CD14-positive monocyte (primary cell): ENCODE data around the gene UBXN1. TPM values are rescaled to one million over a fixed set of nuclear protein-coding genes. Genes with fewer than 3 reads are reported as not detected.
A peak's percentile ranks its signal among the peaks of the same experiment; 100 is the strongest.

ENCODE experiments used
- DNase-seq, 3 donors: peaks; one replicate each; pipeline ENCODE4 v3.0.0-alpha.2; 2011 to 2022
- H2AFZ ChIP-seq: 2 replicates; pipeline ENCODE4 v1.6.0; 2012; ENCODE audit warnings: mild to moderate bottlenecking, low read depth, low read length, inconsistent platforms; ENCODE audit not compliant: insufficient read depth, poor library complexity, severe bottlenecking
- H3K27ac ChIP-seq, 2 donors: 1 replicate in 1 of 2; 2 replicates in 1 of 2; pipeline ENCODE4 v1.5.1; 2012 to 2013; ENCODE audit warnings: low read length in 2 of 2, control low read depth in 1 of 2, inconsistent platforms in 1 of 2, low read depth in 1 of 2, mild to moderate bottlenecking in 1 of 2
- H3K27me3 ChIP-seq, 2 donors: one replicate each; pipeline versions ENCODE4 v1.6.0 to v1.6.1; 2011 to 2013; ENCODE audit warnings: low read length in 2 of 2; ENCODE audit not compliant: control insufficient read depth in 2 of 2, insufficient read depth in 2 of 2
- H3K36me3 ChIP-seq, 2 donors: replicated peaks in 1 of 2; 1 replicate in 1 of 2; 2 replicates in 1 of 2; pipeline versions ENCODE4 v1.5.1 to v1.6.1; 2012 to 2013; ENCODE audit warnings: low read length in 2 of 2, control low read depth in 1 of 2, inconsistent platforms in 1 of 2, mild to moderate bottlenecking in 1 of 2; ENCODE audit not compliant: insufficient read depth in 2 of 2, control insufficient read depth in 1 of 2
- H3K4me1 ChIP-seq, 2 donors: 1 replicate in 1 of 2; 2 replicates in 1 of 2; pipeline versions ENCODE4 v1.5.1 to v1.6.1; 2012 to 2013; ENCODE audit warnings: low read length in 2 of 2, control low read depth in 1 of 2, inconsistent platforms in 1 of 2, mild to moderate bottlenecking in 1 of 2, moderate library complexity in 1 of 2; ENCODE audit not compliant: insufficient read depth in 2 of 2, control insufficient read depth in 1 of 2
- H3K4me2 ChIP-seq: replicated peaks from 2 replicates; pipeline ENCODE3; 2012; ENCODE audit warnings: low read length, moderate library complexity, mild to moderate bottlenecking; ENCODE audit not compliant: poor library complexity, severe bottlenecking; ENCODE audit errors: extremely low read depth
- H3K4me3 ChIP-seq, 3 experiments: fragments of 200-600 bp in 1 of 3; sonication (generic) in 1 of 3; replicated peaks in 1 of 3; 1 replicate in 2 of 3; 2 replicates in 1 of 3; pipeline ENCODE4 v1.5.1; 2011 to 2013; ENCODE audit warnings: low read length in 3 of 3, mild to moderate bottlenecking in 3 of 3, control low read depth in 2 of 3, low read depth in 2 of 3, inconsistent platforms in 1 of 3, moderate library complexity in 1 of 3
- H3K79me2 ChIP-seq: 2 replicates; pipeline ENCODE4 v1.6.0; 2012; ENCODE audit warnings: mild to moderate bottlenecking, control low read depth, inconsistent platforms, low read length, moderate library complexity; ENCODE audit not compliant: insufficient read depth
- H3K9ac ChIP-seq: 2 replicates; pipeline ENCODE4 v1.6.0; 2017; ENCODE audit warnings: low read length, mild to moderate bottlenecking; ENCODE audit not compliant: insufficient read depth, poor library complexity, severe bottlenecking
- H3K9me3 ChIP-seq, 2 donors: replicated peaks in 1 of 2; 1 replicate in 1 of 2; 2 replicates in 1 of 2; pipeline versions ENCODE4 v1.5.1 to v1.6.1; 2012 to 2013; ENCODE audit warnings: low read length in 2 of 2, control low read depth in 1 of 2; ENCODE audit not compliant: control insufficient read depth in 1 of 2, insufficient read depth in 1 of 2
- H4K20me1 ChIP-seq: 2 replicates; pipeline ENCODE4 v1.6.0; 2012; ENCODE audit warnings: mild to moderate bottlenecking, low read length, control low read depth, moderate library complexity; ENCODE audit not compliant: insufficient read depth
- H3K27ac Mint-ChIP-seq, 7 donors: one replicate each; pipeline ENCODE4 v1.8.0; 2020; ENCODE audit warnings: mild to moderate bottlenecking in 7 of 7, mixed read lengths in 7 of 7, moderate library complexity in 6 of 7, inconsistent platforms in 2 of 7
- H3K27me3 Mint-ChIP-seq, 3 donors: one replicate each; pipeline ENCODE4 v1.8.0; 2021 to 2022; ENCODE audit warnings: low read depth in 3 of 3, mild to moderate bottlenecking in 3 of 3, mixed read lengths in 3 of 3, moderate library complexity in 3 of 3, inconsistent platforms in 1 of 3
- H3K36me3 Mint-ChIP-seq, 2 donors: one replicate each; pipeline ENCODE4 v1.8.0; 2020; ENCODE audit warnings: mixed read lengths in 2 of 2, inconsistent platforms in 1 of 2, mild to moderate bottlenecking in 1 of 2
- H3K4me1 Mint-ChIP-seq: one replicate; pipeline ENCODE4 v1.8.0; 2020; ENCODE audit warnings: mild to moderate bottlenecking, mixed read lengths
- H3K4me3 Mint-ChIP-seq, 2 donors: one replicate each; pipeline ENCODE4 v1.8.0; 2020; ENCODE audit warnings: mild to moderate bottlenecking in 2 of 2, mixed read lengths in 2 of 2, moderate library complexity in 1 of 2
- H3K9me3 Mint-ChIP-seq, 7 donors: one replicate each; pipeline ENCODE4 v1.8.0; 2020 to 2022; ENCODE audit warnings: mixed read lengths in 7 of 7, mild to moderate bottlenecking in 6 of 7, moderate library complexity in 6 of 7, inconsistent platforms in 2 of 7
- WGBS: methylation state at CpG from one replicate; pipeline ENCODE4 v1.1.5; 2013; ENCODE audit warnings: missing lambda C conversion rate; ENCODE audit not compliant: insufficient coverage; 5-methylcytosine and 5-hydroxymethylcytosine counted together
- intact Hi-C, 2 donors: fragments of 100-400 bp; cut with micrococcal nuclease; formaldehyde crosslinking; loops; one replicate each; pipeline versions ENCODE4 v1.15.0 to v1.15.1; 2023
- polyA plus RNA-seq, 3 donors: library from polyadenylated mRNA; depleted of rRNA in 1 of 3; unstranded in 2 of 3; stranded (reverse) in 1 of 3; fragments of 300-500 nt in 2 of 3; fragments of >200 nt in 1 of 3; fragmentation: Illumina TruSeq in 2 of 3; gene quantifications; 1 replicate in 2 of 3; 2 replicates in 1 of 3; pipeline ENCODE4 v1.2.3, GENCODE V29; 2012 to 2021
- TF ChIP-seq, protein P1 (sequence below): fragments of 200-600 bp; IDR thresholded peaks from one replicate; pipeline ENCODE4 v1.8.0; 2022; ENCODE audit warnings: antibody characterized with exemption, mild to moderate bottlenecking

UBXN1 gene
- polyA plus RNA-seq, 3 donors = 93.9 to 147 (median 106) TPM

DNA sequence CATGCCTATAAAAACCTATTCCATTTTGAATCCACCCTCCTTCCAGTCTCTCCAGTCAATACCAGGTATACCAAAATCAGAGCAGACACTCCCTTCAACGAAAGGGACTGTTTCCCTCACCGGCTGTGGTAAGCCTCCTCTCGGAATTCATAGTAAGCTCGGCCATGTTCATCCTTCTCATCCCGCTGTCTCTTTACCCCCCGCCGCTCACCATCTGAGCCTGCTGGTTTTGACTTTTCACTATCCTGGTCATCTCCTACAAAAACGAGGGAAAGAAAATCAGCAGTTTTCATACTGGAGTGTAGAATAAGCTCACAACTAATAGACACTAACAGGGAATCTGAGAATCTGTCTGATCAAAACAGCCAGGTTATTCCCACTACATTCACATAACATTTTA lies 45.3 kb upstream of the UBXN1 start:
- 89% methylated on average over 5 of the region's 8 CpGs for WGBS
- peaks cover 73% of the 10 kb centered on the region for H4K20me1 ChIP-seq
- peaks cover 51 to 57% of the 10 kb centered on the region in 2 donors for H3K36me3 ChIP-seq
- intact Hi-C loops = no loop called here
- Mint-ChIP-seq H3K4me1 (peaks cover 31% of the 10 kb centered on the region), H3K36me3 (peaks cover 48 to 58% of the 10 kb centered on the region in 2 donors), H3K9me3 (peaks cover 0 to 3% (median 0%) of the 10 kb centered on the region in 7 donors), H3K27ac (peak overlapping the region in 3 of 7 donors; percentile 4 to 87 (median 19)), H3K27me3 (no peaks in the 10 kb centered on the region), H3K4me3 (no peak overlapping the region)
- H3K4me2 ChIP-seq = no peak overlapping the region
- H3K4me3 ChIP-seq = no peak overlapping the region
- peaks cover 25 to 36% of the 10 kb centered on the region in 2 donors for H3K4me1 ChIP-seq
- no peak overlapping the region for H2AFZ ChIP-seq
- H3K9me3 ChIP-seq = no peaks in the 10 kb centered on the region
- H3K9ac ChIP-seq = no peak overlapping the region
- TF ChIP-seq, protein P1, sequence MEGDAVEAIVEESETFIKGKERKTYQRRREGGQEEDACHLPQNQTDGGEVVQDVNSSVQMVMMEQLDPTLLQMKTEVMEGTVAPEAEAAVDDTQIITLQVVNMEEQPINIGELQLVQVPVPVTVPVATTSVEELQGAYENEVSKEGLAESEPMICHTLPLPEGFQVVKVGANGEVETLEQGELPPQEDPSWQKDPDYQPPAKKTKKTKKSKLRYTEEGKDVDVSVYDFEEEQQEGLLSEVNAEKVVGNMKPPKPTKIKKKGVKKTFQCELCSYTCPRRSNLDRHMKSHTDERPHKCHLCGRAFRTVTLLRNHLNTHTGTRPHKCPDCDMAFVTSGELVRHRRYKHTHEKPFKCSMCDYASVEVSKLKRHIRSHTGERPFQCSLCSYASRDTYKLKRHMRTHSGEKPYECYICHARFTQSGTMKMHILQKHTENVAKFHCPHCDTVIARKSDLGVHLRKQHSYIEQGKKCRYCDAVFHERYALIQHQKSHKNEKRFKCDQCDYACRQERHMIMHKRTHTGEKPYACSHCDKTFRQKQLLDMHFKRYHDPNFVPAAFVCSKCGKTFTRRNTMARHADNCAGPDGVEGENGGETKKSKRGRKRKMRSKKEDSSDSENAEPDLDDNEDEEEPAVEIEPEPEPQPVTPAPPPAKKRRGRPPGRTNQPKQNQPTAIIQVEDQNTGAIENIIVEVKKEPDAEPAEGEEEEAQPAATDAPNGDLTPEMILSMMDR = no peak
- H3K79me2 ChIP-seq = peaks cover 80% of the 10 kb centered on the region
- H3K27ac ChIP-seq = peak overlapping the region in 1 of 2 donors; percentile 6
- no peaks in the 10 kb centered on the region for H3K27me3 ChIP-seq
- DNase-seq = no peak

DNA sequence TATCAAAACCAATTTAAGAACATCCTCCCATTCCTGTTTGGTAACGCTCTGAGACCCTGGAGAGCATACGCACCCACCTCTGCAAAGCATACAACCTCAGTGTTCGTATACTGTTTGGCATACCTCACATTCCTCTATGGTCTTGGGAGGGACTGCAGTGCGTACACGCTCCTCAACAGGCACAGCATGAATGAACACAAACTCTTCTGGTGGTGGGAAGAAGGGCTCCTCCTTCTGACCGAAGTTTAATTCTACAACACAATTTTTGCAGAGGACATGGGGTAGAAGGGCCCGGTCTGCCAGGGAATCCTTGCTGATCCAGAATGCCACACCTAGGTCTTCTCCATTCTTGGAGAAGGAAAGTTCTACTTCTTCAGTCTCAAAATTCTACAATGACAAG lies 43.1 kb upstream of the UBXN1 start:
- Mint-ChIP-seq H3K4me1 (peaks cover 24% of the 10 kb centered on the region), H3K27ac (peak overlapping the region in 2 of 7 donors; percentile 32 to 61), H3K4me3 (no peak overlapping the region), H3K9me3 (no peaks in the 10 kb centered on the region), H3K36me3 (peaks cover 67 to 80% of the 10 kb centered on the region in 2 donors), H3K27me3 (no peaks in the 10 kb centered on the region)
- Histone ChIP-seq H3K9me3 (no peaks in the 10 kb centered on the region), H3K79me2 (peaks cover 91% of the 10 kb centered on the region), H3K9ac (no peak overlapping the region), H4K20me1 (peaks cover 91% of the 10 kb centered on the region), H3K36me3 (peaks cover 72 to 79% of the 10 kb centered on the region in 2 donors), H3K4me3 (no peak overlapping the region), H2AFZ (no peak overlapping the region), H3K4me1 (peaks cover 20 to 29% of the 10 kb centered on the region in 2 donors), H3K4me2 (no peak overlapping the region), H3K27me3 (no peaks in the 10 kb centered on the region), H3K27ac (peak overlapping the region in 1 of 2 donors; percentile 6)
- TF ChIP-seq, protein P1 = no peak
- no peak for DNase-seq
- no CpG with 5 or more reads among the region's 7 CpGs for WGBS
- intact Hi-C loops = no loop called here
